HG03520 (cell line): Measurements from ENCODE around the gene SMPD1.

ENCODE experiments used
- ATAC-seq: cut with Tn5 transposase; IDR thresholded peaks from one replicate; pipeline ENCODE4 v1.9.1; 2021; ENCODE audit warnings: mild to moderate bottlenecking, moderate library complexity; ENCODE audit not compliant: unreplicated experiment

The SMPD1 gene

GRCh38 chr11:6410695-6411430 lies 20.6 kb downstream of the SMPD1 start:
- ATAC-seq = no peak

DNA sequence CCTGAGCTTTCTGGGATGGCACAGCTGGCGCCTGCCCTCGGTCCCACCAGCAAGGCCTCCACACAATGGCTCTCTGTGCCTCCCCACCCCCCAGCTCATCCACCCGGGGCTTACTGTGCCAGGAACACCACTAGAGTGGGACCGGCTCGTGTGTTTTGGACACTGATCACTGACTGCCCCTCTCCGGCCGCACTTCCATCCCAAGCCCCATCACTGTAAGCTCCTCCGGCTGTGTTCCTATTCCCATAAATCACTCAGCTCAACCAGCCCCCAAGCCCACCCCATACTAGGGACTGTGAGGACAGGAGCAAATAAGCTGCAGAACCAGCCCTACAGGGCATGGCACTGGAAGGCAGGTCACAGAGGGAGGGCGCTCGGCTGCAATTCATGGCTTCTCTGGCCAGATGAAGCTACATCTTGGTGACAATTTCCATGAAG lies 21.3 kb downstream of the SMPD1 start:
- ATAC-seq = no peak

- ATAC-seq = no peak
Observed at GRCh38 chr11:6413791-6414201, 23.5 kb downstream of the SMPD1 start.

GRCh38 chr11:6414874-6415328 lies 24.6 kb downstream of the SMPD1 start:
- no peak for ATAC-seq

- no peak for ATAC-seq
Observed at GRCh38 chr11:6415797-6416196, 25.5 kb downstream of the SMPD1 start.

- no peak for ATAC-seq
Observed at GRCh38 chr11:6417907-6418556, 27.8 kb downstream of the SMPD1 start.

DNA sequence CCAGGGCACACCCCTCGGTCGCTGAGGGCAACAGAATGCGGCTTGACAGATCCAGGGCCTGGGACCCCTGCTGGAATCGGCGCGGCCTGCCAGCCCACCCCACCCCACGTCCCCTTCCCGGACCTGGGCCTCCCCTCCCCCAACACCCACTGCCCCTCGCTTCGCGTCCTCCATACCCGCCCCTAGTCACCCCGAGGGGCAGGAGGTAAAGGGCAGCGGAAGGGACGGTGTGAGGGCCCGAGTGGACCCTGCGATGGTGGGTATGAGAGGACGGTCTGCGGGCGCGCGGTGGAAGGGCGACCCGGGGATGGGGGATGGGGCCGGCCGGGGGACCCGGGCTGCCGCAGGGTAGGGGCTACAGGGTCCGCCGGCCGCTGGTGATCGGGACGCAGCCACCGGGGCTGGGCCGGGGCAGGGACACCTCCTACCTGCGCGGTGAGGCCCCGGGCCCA lies 28.3 kb downstream of the SMPD1 start:
- no peak for ATAC-seq

GRCh38 chr11:6419009-6419631 lies 28.8 kb downstream of the SMPD1 start, which contains the start of gene APBB1:
TSS of gene APBB1 (minus strand) at chr11:6419094. CDS start at chr11:6411347, 7,747 bp downstream.
- peak; percentile 46 for ATAC-seq

DNA sequence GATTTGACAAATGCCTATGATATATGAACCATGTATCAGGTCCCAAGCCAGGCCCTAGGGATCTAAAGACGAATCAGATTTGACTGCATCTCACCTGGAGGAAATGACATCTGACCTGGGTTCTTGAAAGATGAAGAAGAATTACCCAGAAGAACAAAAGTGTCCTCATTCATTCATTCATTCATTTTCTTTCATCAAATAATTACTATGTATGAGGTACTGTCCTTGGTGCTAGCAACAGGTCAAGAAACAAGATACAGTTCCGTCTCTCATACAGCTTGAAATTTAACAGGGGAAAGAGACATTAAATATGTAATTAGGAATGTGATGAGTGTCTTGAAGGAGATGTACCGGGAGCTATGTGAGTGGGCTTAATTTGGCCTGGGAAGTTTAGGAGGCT lies 30.4 kb downstream of the SMPD1 start:
- no peak for ATAC-seq

DNA sequence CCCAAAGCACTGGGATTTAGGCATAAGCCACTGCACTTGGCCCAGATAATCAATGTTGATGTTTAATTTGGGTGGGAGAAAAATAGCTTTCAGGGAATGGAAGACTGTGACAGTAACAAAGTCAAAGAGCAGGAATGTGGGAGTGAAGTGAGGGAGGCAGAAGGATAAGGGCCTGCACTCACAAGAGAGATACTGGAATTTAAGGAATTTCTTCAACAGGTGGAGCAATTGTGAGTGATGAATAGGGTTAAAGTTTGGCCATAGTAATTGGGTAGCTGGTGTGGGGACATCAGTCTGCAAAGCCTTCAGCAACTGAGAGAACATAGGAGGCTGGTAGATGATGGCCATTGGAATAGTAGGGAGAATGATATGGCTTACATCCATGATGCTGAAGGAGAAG lies 37.2 kb downstream of the SMPD1 start:
- ATAC-seq = no peak

- no peak for ATAC-seq
Observed at GRCh38 chr11:6431861-6432260, 41.6 kb downstream of the SMPD1 start.

GRCh38 chr11:6433998-6434660 lies 43.9 kb downstream of the SMPD1 start:
- peak; percentile 42 for ATAC-seq

- ATAC-seq = no peak
Observed at GRCh38 chr11:6437423-6437822, 47.1 kb downstream of the SMPD1 start.

GRCh38 chr11:6437993-6438392 lies 47.7 kb downstream of the SMPD1 start:
- no peak for ATAC-seq

DNA sequence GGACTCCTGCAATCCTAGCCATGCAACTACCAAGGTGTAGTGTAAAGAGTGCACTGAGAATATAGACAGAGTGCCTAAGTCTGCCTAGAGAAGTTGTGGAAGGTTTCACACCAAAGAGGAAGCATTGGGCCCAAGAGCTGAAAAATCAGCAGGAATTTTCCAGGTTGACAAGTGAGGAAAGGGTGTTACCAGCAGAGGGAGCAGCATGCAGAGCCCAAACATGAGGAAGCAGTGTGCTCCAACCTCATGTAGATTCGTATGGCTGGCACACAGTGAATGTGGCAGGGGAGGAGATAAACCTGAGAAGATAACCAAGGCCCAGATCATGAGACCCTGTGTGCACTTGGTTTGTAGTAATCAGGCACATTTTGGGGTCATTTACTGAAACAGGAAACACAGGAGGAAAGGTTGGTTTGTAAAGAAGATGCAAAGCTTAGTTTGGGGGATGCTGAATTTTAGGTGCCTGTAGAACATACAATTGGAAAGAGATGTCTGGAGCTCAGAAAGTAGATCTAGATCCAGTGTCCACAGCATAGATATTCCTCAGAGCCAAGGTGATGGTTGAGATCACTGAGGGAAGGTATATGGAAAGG lies 48.8 kb downstream of the SMPD1 start:
- ATAC-seq = no peak

GRCh38 chr11:6440906-6441358 lies 50.7 kb downstream of the SMPD1 start, which contains the start of gene HPX:
TSS of gene HPX (minus strand) at chr11:6440987. CDS start at chr11:6440963, 24 bp downstream.
- ATAC-seq = no peak

DNA sequence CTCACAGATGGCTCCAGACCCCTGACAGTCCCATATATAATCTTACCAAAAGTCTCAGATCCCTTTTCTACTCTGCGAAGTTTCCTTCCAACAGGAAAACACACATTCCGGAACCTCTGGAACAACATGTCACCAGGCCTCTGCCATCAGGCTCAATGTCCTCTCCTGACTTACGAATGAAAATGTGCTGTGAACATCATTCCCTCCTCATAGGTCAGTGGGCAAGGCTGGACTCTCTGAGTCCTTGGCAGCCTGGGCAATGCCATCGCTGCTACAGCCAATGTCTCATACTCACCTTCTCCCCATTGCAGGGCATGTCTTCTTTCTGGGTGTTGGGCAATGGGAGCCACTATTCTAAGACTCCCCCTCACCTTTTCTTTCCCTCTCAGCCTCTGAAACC lies 52.2 kb downstream of the SMPD1 start:
- no peak for ATAC-seq

GRCh38 chr11:6443269-6444003 lies 53.2 kb downstream of the SMPD1 start:
- peak; percentile 76 for ATAC-seq
